Measurements from ENCODE around the gene PGAP1. TPM values are rescaled to one million over a fixed set of nuclear protein-coding genes. Genes with fewer than 3 reads are reported as not detected.

The PGAP1 gene
- 10 to 100 TPM; 25.6 to 33.9 (median 29.2) TPM for polyA plus RNA-seq (ENCODE audit: insufficient read length in 4 of 4)

GRCh38 chr2:196926562-196927375 is at the start of gene PGAP1:
Gene PGAP1 (minus strand): TSS chr2:196926707. CDS start chr2:196926616, 91 bp downstream.
- peak; percentile 88 to 94 (median 89) for DNase-seq (ENCODE audit: low read depth in 4 of 4, low spot score in 3 of 4)

GRCh38 chr2:196974970-196975369 is 48.5 kb upstream of the PGAP1 start:
- no peak for DNase-seq (ENCODE audit: low read depth in 4 of 4, low spot score in 3 of 4)

- DNase-seq (ENCODE audit: low read depth in 4 of 4, low spot score in 3 of 4) = no peak
Observed at GRCh38 chr2:196971574-196972279, 45.2 kb upstream of the PGAP1 start.

GRCh38 chr2:196970099-196970498 is 43.6 kb upstream of the PGAP1 start:
- no peak for DNase-seq (ENCODE audit: low read depth in 4 of 4, low spot score in 3 of 4)

- no peak for DNase-seq (ENCODE audit: low read depth in 4 of 4, low spot score in 3 of 4)
Observed at GRCh38 chr2:196968516-196968915, 42.0 kb upstream of the PGAP1 start.

GRCh38 chr2:196967775-196968174 is 41.3 kb upstream of the PGAP1 start:
- DNase-seq (ENCODE audit: low read depth in 4 of 4, low spot score in 3 of 4) = no peak

GRCh38 chr2:196967116-196967515 is 40.6 kb upstream of the PGAP1 start:
- DNase-seq (ENCODE audit: low read depth in 4 of 4, low spot score in 3 of 4) = no peak

GRCh38 chr2:196966061-196966460 is 39.6 kb upstream of the PGAP1 start:
- DNase-seq (ENCODE audit: low read depth in 4 of 4, low spot score in 3 of 4) = no peak

GRCh38 chr2:196965651-196966050 is 39.1 kb upstream of the PGAP1 start:
- DNase-seq (ENCODE audit: low read depth in 4 of 4, low spot score in 3 of 4) = no peak

- no peak for DNase-seq (ENCODE audit: low read depth in 4 of 4, low spot score in 3 of 4)
Observed at GRCh38 chr2:196963961-196964360, 37.5 kb upstream of the PGAP1 start.

- DNase-seq (ENCODE audit: low read depth in 4 of 4, low spot score in 3 of 4) = no peak
Observed at GRCh38 chr2:196963043-196963442, 36.5 kb upstream of the PGAP1 start.

- DNase-seq (ENCODE audit: low read depth in 4 of 4, low spot score in 3 of 4) = no peak
Observed at GRCh38 chr2:196962325-196962724, 35.8 kb upstream of the PGAP1 start.

GRCh38 chr2:196961889-196962288 is 35.4 kb upstream of the PGAP1 start:
- DNase-seq (ENCODE audit: low read depth in 4 of 4, low spot score in 3 of 4) = no peak

GRCh38 chr2:196959734-196960338 is 33.3 kb upstream of the PGAP1 start:
- DNase-seq (ENCODE audit: low read depth in 4 of 4, low spot score in 3 of 4) = no peak

- DNase-seq (ENCODE audit: low read depth in 4 of 4, low spot score in 3 of 4) = no peak
Observed at GRCh38 chr2:196959281-196959680, 32.8 kb upstream of the PGAP1 start.

- DNase-seq (ENCODE audit: low read depth in 4 of 4, low spot score in 3 of 4) = no peak
Observed at GRCh38 chr2:196957881-196958525, 31.5 kb upstream of the PGAP1 start.

- no peak for DNase-seq (ENCODE audit: low read depth in 4 of 4, low spot score in 3 of 4)
Observed at GRCh38 chr2:196957442-196957841, 30.9 kb upstream of the PGAP1 start.

GRCh38 chr2:196956069-196956468 is 29.6 kb upstream of the PGAP1 start:
- no peak for DNase-seq (ENCODE audit: low read depth in 4 of 4, low spot score in 3 of 4)

GRCh38 chr2:196955036-196955435 is 28.5 kb upstream of the PGAP1 start:
- no peak for DNase-seq (ENCODE audit: low read depth in 4 of 4, low spot score in 3 of 4)

- no peak for DNase-seq (ENCODE audit: low read depth in 4 of 4, low spot score in 3 of 4)
Observed at GRCh38 chr2:196954001-196954400, 27.5 kb upstream of the PGAP1 start.

- DNase-seq (ENCODE audit: low read depth in 4 of 4, low spot score in 3 of 4) = no peak
Observed at GRCh38 chr2:196952936-196953335, 26.4 kb upstream of the PGAP1 start.
